H9 (cell line): ENCODE measurements around the gene IL1RAPL1. TPM values are rescaled to one million over a fixed set of nuclear protein-coding genes. Genes with fewer than 3 reads are reported as not detected.

Source experiments
- DNase-seq: peaks from one replicate; pipeline ENCODE4 v3.0.0-alpha.2; 2017
- H2AFZ ChIP-seq: one replicate; pipeline ENCODE4 v1.6.1; 2013; ENCODE audit warnings: mild to moderate bottlenecking, low read length, control low read depth, moderate library complexity
- H2AK5ac ChIP-seq: 2 replicates; pipeline ENCODE4 v1.6.1; 2013; ENCODE audit warnings: low read length, control low read depth, mixed read lengths; ENCODE audit not compliant: insufficient read length
- H2BK120ac ChIP-seq: one replicate; pipeline ENCODE4 v1.6.1; 2013; ENCODE audit warnings: low read depth, mild to moderate bottlenecking, low read length, control low read depth, inconsistent platforms; ENCODE audit not compliant: poor library complexity, severe bottlenecking
- H2BK12ac ChIP-seq: 2 replicates; pipeline ENCODE4 v1.6.1; 2013; ENCODE audit warnings: low read length, control low read depth, mixed read lengths, low read depth; ENCODE audit not compliant: insufficient read length
- H2BK15ac ChIP-seq: 2 replicates; pipeline ENCODE4 v1.6.1; 2013; ENCODE audit warnings: low read depth, low read length, control low read depth
- H2BK20ac ChIP-seq: one replicate; pipeline ENCODE4 v1.6.1; 2013; ENCODE audit warnings: low read depth, mild to moderate bottlenecking, low read length, control low read depth, inconsistent platforms; ENCODE audit not compliant: poor library complexity, severe bottlenecking
- H2BK5ac ChIP-seq: 2 replicates; pipeline ENCODE4 v1.6.1; 2013; ENCODE audit warnings: low read length, control low read depth, mixed read lengths; ENCODE audit not compliant: insufficient read length
- H3K14ac ChIP-seq: 2 replicates; pipeline ENCODE4 v1.6.1; 2013; ENCODE audit warnings: low read length, control low read depth; ENCODE audit not compliant: insufficient read depth
- H3K18ac ChIP-seq: 2 replicates; pipeline ENCODE4 v1.6.1; 2013; ENCODE audit warnings: low read depth, mild to moderate bottlenecking, mixed read lengths, low read length, control low read depth; ENCODE audit not compliant: insufficient read length
- H3K23ac ChIP-seq: 2 replicates; pipeline ENCODE4 v1.6.1; 2013; ENCODE audit warnings: low read length, control low read depth, mixed read lengths, low read depth; ENCODE audit not compliant: insufficient read length
- H3K23me2 ChIP-seq: 2 replicates; pipeline ENCODE4 v1.6.1; 2013; ENCODE audit warnings: low read depth, mild to moderate bottlenecking, mixed read lengths, low read length, control low read depth; ENCODE audit not compliant: insufficient read length, poor library complexity, severe bottlenecking
- H3K27ac ChIP-seq: 2 replicates; pipeline ENCODE4 v1.5.1; 2013; ENCODE audit warnings: low read length, control low read depth, mixed read lengths, low read depth; ENCODE audit not compliant: insufficient read length
- H3K27me3 ChIP-seq: 2 replicates; pipeline ENCODE4 v1.6.1; 2013; ENCODE audit warnings: low read length, control low read depth, inconsistent platforms; ENCODE audit not compliant: insufficient read depth
- H3K4ac ChIP-seq: 2 replicates; pipeline ENCODE4 v1.6.1; 2013; ENCODE audit warnings: low read depth, mild to moderate bottlenecking, control low read depth, inconsistent platforms, low read length, moderate library complexity
- H3K4me1 ChIP-seq: 2 replicates; pipeline ENCODE4 v1.6.1; 2013; ENCODE audit warnings: low read length, control low read depth, inconsistent platforms; ENCODE audit not compliant: insufficient read depth
- H3K4me2 ChIP-seq: 2 replicates; pipeline ENCODE4 v1.6.1; 2013; ENCODE audit warnings: low read length, control low read depth, mixed read lengths; ENCODE audit not compliant: insufficient read length, insufficient read depth
- H3K56ac ChIP-seq: 2 replicates; pipeline ENCODE4 v1.6.1; 2013; ENCODE audit warnings: low read depth, mild to moderate bottlenecking, mixed read lengths, low read length, control low read depth; ENCODE audit not compliant: insufficient read length
- H3K79me1 ChIP-seq: 2 replicates; pipeline ENCODE4 v1.6.1; 2013; ENCODE audit warnings: low read depth, mild to moderate bottlenecking, moderate library complexity, low read length, control low read depth, inconsistent platforms; ENCODE audit not compliant: insufficient read depth, poor library complexity, severe bottlenecking
- H3K79me2 ChIP-seq: 2 replicates; pipeline ENCODE4 v1.6.1; 2013; ENCODE audit warnings: low read length, control low read depth, inconsistent platforms; ENCODE audit not compliant: insufficient read depth
- H3K9ac ChIP-seq: 2 replicates; pipeline ENCODE4 v1.6.1; 2013; ENCODE audit warnings: low read length, control low read depth, mixed read lengths; ENCODE audit not compliant: insufficient read length; ENCODE audit errors: extremely low read depth
- H3K9me3 ChIP-seq: one replicate; pipeline ENCODE4 v1.6.1; 2013; ENCODE audit warnings: low read depth, low read length, inconsistent platforms; ENCODE audit not compliant: control insufficient read depth
- H3T11ph ChIP-seq: one replicate; pipeline ENCODE4 v1.6.1; 2013; ENCODE audit warnings: mild to moderate bottlenecking, low read length, control low read depth, inconsistent platforms
- H4K20me1 ChIP-seq: one replicate; pipeline ENCODE4 v1.6.1; 2013; ENCODE audit not compliant: control insufficient read depth, insufficient read length, insufficient read depth
- H4K5ac ChIP-seq: 2 replicates; pipeline ENCODE4 v1.6.1; 2013; ENCODE audit warnings: low read depth, mild to moderate bottlenecking, mixed read lengths, low read length, control low read depth; ENCODE audit not compliant: insufficient read length
- H4K8ac ChIP-seq: replicated peaks from 2 replicates; pipeline ENCODE4 v1.6.1; 2013; ENCODE audit warnings: low read length, control low read depth, mixed read lengths, low read depth; ENCODE audit not compliant: insufficient read length
- H4K91ac ChIP-seq: 2 replicates; pipeline ENCODE4 v1.6.1; 2013; ENCODE audit warnings: low read depth, mild to moderate bottlenecking, moderate library complexity, mixed read lengths, low read length, control low read depth; ENCODE audit not compliant: insufficient read length
- H3K27ac Mint-ChIP-seq, 3 experiments: 2 replicates in 2 of 3; 3 replicates in 1 of 3; pipeline ENCODE4 v1.8.0; 2020 to 2021; ENCODE audit warnings: mixed read lengths in 3 of 3, mild to moderate bottlenecking in 1 of 3, moderate library complexity in 1 of 3
- H3K27me3 Mint-ChIP-seq: 2 replicates; pipeline ENCODE4 v1.8.0; 2021; ENCODE audit warnings: low read depth, mild to moderate bottlenecking, moderate library complexity, mixed read lengths
- H3K36me3 Mint-ChIP-seq, 3 experiments: 2 replicates in 2 of 3; 3 replicates in 1 of 3; pipeline ENCODE4 v1.8.0; 2020 to 2021; ENCODE audit warnings: low read depth in 3 of 3, mixed read lengths in 3 of 3; ENCODE audit not compliant: insufficient read depth in 1 of 3
- H3K4me1 Mint-ChIP-seq, 2 experiments: 2 replicates each; pipeline ENCODE4 v1.8.0; 2020; ENCODE audit warnings: mixed read lengths in 2 of 2
- H3K4me3 Mint-ChIP-seq, 2 experiments: 2 replicates in 1 of 2; 3 replicates in 1 of 2; pipeline ENCODE4 v1.8.0; 2020 to 2021; ENCODE audit warnings: mild to moderate bottlenecking in 2 of 2, mixed read lengths in 2 of 2, moderate library complexity in 1 of 2
- H3K9me3 Mint-ChIP-seq, 2 experiments: 2 replicates in 1 of 2; 3 replicates in 1 of 2; pipeline ENCODE4 v1.8.0; 2020; ENCODE audit warnings: mild to moderate bottlenecking in 2 of 2, mixed read lengths in 2 of 2, moderate library complexity in 1 of 2
- WGBS: extraction: QIAGEN DNeasy Blood & Tissue Kit; methylation state at CpG from one replicate; pipeline ENCODE4 v1.1.7; 2013; ENCODE audit warnings: missing lambda C conversion rate, low lambda C conversion rate, mixed read lengths; ENCODE audit not compliant: insufficient read length; ENCODE audit errors: extremely low coverage; 5-methylcytosine and 5-hydroxymethylcytosine counted together
- total RNA-seq: library from RNA; stranded (reverse); gene quantifications from 2 replicates; pipeline ENCODE4 v1.2.1, GENCODE V29; 2021
- TF ChIP-seq, protein P1 (sequence below): fragments of 200-600 bp; sonication (generic); conservative IDR thresholded peaks from 3 replicates; pipeline ENCODE4 v1.8.0; 2021; ENCODE audit warnings: antibody characterized with exemption, mild to moderate bottlenecking

The IL1RAPL1 gene
- total RNA-seq, 1 experiment from 2014 or later: 0.31 TPM

GRCh38 chrX:29419774-29420553 is 832.7 kb downstream of the IL1RAPL1 start:
- Histone ChIP-seq H3K27me3 (peaks cover 4% of the 10 kb centered on the region; the same call in 1 of the 2 replicates), H4K20me1 (no peaks in the 10 kb centered on the region), H3K18ac (no peak overlapping the region), H3K79me1 (no peaks in the 10 kb centered on the region), H3K56ac (no peak overlapping the region), H3T11ph (no peak overlapping the region), H2AK5ac (no peak overlapping the region), H2AFZ (no peak overlapping the region), H2BK12ac (no peak overlapping the region), H3K79me2 (no peaks in the 10 kb centered on the region), H3K4ac (no peak overlapping the region), H2BK20ac (no peak overlapping the region), H2BK120ac (no peak overlapping the region), H3K9ac (no peak overlapping the region), H2BK5ac (no peak overlapping the region), H3K4me2 (no peak overlapping the region), H4K91ac (no peak overlapping the region), H3K27ac (no peak overlapping the region), H3K9me3 (no peaks in the 10 kb centered on the region), H2BK15ac (no peak overlapping the region), H3K23me2 (no peaks in the 10 kb centered on the region), H4K8ac (no peak overlapping the region), H4K5ac (no peak overlapping the region), H3K23ac (no peak overlapping the region), H3K4me1 (peaks cover 2% of the 10 kb centered on the region; the same call in 1 of the 2 replicates), H3K14ac (no peak overlapping the region)
- H3K36me3 Mint-ChIP-seq: peaks cover 0 to 2% (median 0%) of the 10 kb centered on the region in 3 experiments; a peak in 1 of 7 replicates
- DNase-seq: no peak
- WGBS: no CpG with 5 or more reads among the region's 2 CpGs
- TF ChIP-seq, protein P1, sequence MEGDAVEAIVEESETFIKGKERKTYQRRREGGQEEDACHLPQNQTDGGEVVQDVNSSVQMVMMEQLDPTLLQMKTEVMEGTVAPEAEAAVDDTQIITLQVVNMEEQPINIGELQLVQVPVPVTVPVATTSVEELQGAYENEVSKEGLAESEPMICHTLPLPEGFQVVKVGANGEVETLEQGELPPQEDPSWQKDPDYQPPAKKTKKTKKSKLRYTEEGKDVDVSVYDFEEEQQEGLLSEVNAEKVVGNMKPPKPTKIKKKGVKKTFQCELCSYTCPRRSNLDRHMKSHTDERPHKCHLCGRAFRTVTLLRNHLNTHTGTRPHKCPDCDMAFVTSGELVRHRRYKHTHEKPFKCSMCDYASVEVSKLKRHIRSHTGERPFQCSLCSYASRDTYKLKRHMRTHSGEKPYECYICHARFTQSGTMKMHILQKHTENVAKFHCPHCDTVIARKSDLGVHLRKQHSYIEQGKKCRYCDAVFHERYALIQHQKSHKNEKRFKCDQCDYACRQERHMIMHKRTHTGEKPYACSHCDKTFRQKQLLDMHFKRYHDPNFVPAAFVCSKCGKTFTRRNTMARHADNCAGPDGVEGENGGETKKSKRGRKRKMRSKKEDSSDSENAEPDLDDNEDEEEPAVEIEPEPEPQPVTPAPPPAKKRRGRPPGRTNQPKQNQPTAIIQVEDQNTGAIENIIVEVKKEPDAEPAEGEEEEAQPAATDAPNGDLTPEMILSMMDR: no peak
- H3K4me3 Mint-ChIP-seq: no peak overlapping the region
- peaks cover 40 to 44% of the 10 kb centered on the region in 2 experiments for H3K4me1 Mint-ChIP-seq
- peak overlapping the region in 1 of 3 experiments; percentile 11; a peak in 1 of 7 replicates for H3K27ac Mint-ChIP-seq
- H3K27me3 Mint-ChIP-seq: peaks cover 22% of the 10 kb centered on the region
- H3K9me3 Mint-ChIP-seq: peaks cover 7 to 51% of the 10 kb centered on the region in 2 experiments; a peak in 4 of 5 replicates
